HCT116 (cell line): ENCODE results near the gene GANC. TPM values are rescaled to one million over a fixed set of nuclear protein-coding genes. Genes with fewer than 3 reads are reported as not detected.

ENCODE experiments used
- ATAC-seq: fragments of 200-7000 bp; cut with Tn5 transposase; 2 replicates; pipeline ENCODE4 v1.9.1; 2020; ENCODE audit warnings: mild to moderate bottlenecking, moderate library complexity
- BruUV-seq: library from RNA; stranded (reverse); fragments of 400-500 nt; replicated peaks from 2 replicates; lab custom pipeline; 2021; lab: Mats Ljungman, UMichigan
- CTCF ChIA-PET: fragments of 300-600 bp; sonication (Branson Sonifier 250); formaldehyde crosslinking; loops from one replicate; lab custom pipeline; 2021; ENCODE audit warnings: antibody characterized with exemption; lab: Charles Lee
- POLR2A ChIA-PET: fragments of 300-600, 350-600 bp; sonication (Branson Sonifier 250); formaldehyde crosslinking; loops from one replicate; lab custom pipeline; 2021; ENCODE audit warnings: antibody characterized with exemption; lab: Charles Lee
- RAD21 ChIA-PET, 2 experiments: fragments of 300-600 bp; sonication (Branson Sonifier 250); formaldehyde crosslinking; loops; one replicate each; lab custom pipeline; 2023; ENCODE audit warnings: low total read pairs in 2 of 2; ENCODE audit not compliant: uncharacterized antibody in 2 of 2, unreplicated experiment in 2 of 2, low non-redundant PET in 1 of 2; lab: Charles Lee
- DNase-seq: peaks from one replicate; pipeline ENCODE4 v3.0.0-alpha.2; 2010; ENCODE audit warnings: low read depth, low spot score
- H2AFZ ChIP-seq: fragments of 200-600 bp; shearing (Covaris generic), sonication (generic); 2 replicates; pipeline ENCODE4 v1.6.1; 2017; ENCODE audit warnings: low read depth, mixed run types, mixed read lengths, antibody characterized with exemption, low read length; ENCODE audit not compliant: poor library complexity, severe bottlenecking
- H3K27ac ChIP-seq: 2 replicates; pipeline ENCODE4 v1.5.1; 2012; ENCODE audit warnings: low read depth, low read length
- H3K27me3 ChIP-seq: fragments of 200-600 bp; sonication (generic); 2 replicates; pipeline ENCODE4 v1.6.1; 2016; ENCODE audit warnings: mixed run types, low read length, mixed read lengths; ENCODE audit not compliant: insufficient read depth
- H3K36me3 ChIP-seq, 2 experiments: fragments of 200-500 bp in 1 of 2; fragments of 200-600 bp in 1 of 2; sonication (Bioruptor generic) in 1 of 2; sonication (generic) in 1 of 2; 2 replicates each; pipeline versions ENCODE4 v1.5.1 to v1.6.1; 2014 to 2016; ENCODE audit warnings: low read length in 2 of 2, inconsistent platforms in 1 of 2, mixed read lengths in 1 of 2, mixed run types in 1 of 2; ENCODE audit not compliant: insufficient read depth in 2 of 2, control insufficient read depth in 1 of 2
- H3K4me1 ChIP-seq, 2 experiments: fragments of 200-600 bp in 1 of 2; sonication (generic) in 1 of 2; 2 replicates each; pipeline versions ENCODE4 v1.5.1 to v1.6.1; 2012 to 2017; ENCODE audit warnings: low read length in 2 of 2, inconsistent platforms in 1 of 2, mild to moderate bottlenecking in 1 of 2, mixed read lengths in 1 of 2, mixed run types in 1 of 2, moderate library complexity in 1 of 2; ENCODE audit not compliant: insufficient read depth in 2 of 2, control insufficient read depth in 1 of 2
- H3K4me2 ChIP-seq: fragments of 200-600 bp; sonication (generic); 2 replicates; pipeline ENCODE4 v1.6.1; 2017; ENCODE audit warnings: mixed run types, low read length, mixed read lengths
- H3K4me3 ChIP-seq, 2 experiments: fragments of 200-600 bp in 1 of 2; sonication (generic) in 1 of 2; replicated peaks in 1 of 2; 2 replicates each; pipeline ENCODE4 v1.5.1; 2011 to 2016; ENCODE audit warnings: low read length in 2 of 2, control low read depth in 1 of 2, low read depth in 1 of 2, mild to moderate bottlenecking in 1 of 2, mixed read lengths in 1 of 2, mixed run types in 1 of 2
- H3K79me2 ChIP-seq: fragments of 200-600 bp; sonication (generic); 2 replicates; pipeline ENCODE4 v1.6.1; 2017; ENCODE audit warnings: mild to moderate bottlenecking, mixed run types, low read length, moderate library complexity, mixed read lengths; ENCODE audit not compliant: insufficient read depth
- H3K9ac ChIP-seq: fragments of 200-600 bp; sonication (generic); 2 replicates; pipeline ENCODE4 v1.6.1; 2016; ENCODE audit warnings: low read length, mixed read lengths
- H3K9me2 ChIP-seq: fragments of 200-600 bp; sonication (generic), shearing (Covaris generic); 2 replicates; pipeline ENCODE4 v1.6.1; 2017; ENCODE audit warnings: mixed run types, mild to moderate bottlenecking, moderate library complexity; ENCODE audit not compliant: insufficient read depth
- H3K9me3 ChIP-seq, 2 experiments: fragments of 200-500 bp in 1 of 2; fragments of 200-600 bp in 1 of 2; sonication (Bioruptor generic) in 1 of 2; sonication (generic) in 1 of 2; 2 replicates each; pipeline ENCODE4 v1.6.1; 2014 to 2017; ENCODE audit warnings: low read length in 2 of 2, mixed read lengths in 2 of 2, inconsistent platforms in 1 of 2, low read depth in 1 of 2, mild to moderate bottlenecking in 1 of 2, mixed run types in 1 of 2, moderate library complexity in 1 of 2; ENCODE audit not compliant: control insufficient read depth in 1 of 2, insufficient read depth in 1 of 2
- H4K20me1 ChIP-seq: fragments of 200-600 bp; sonication (generic), shearing (Covaris generic); 2 replicates; pipeline ENCODE4 v1.6.1; 2017; ENCODE audit warnings: mixed run types, mild to moderate bottlenecking, moderate library complexity; ENCODE audit not compliant: insufficient read depth
- CBX3 ChIP-seq: IDR thresholded peaks from 2 replicates; pipeline ENCODE4 v1.6.1; 2012; ENCODE audit warnings: low read depth
- CEBPB ChIP-seq: IDR thresholded peaks from 2 replicates; pipeline ENCODE4 v1.6.1; 2012; ENCODE audit warnings: low read depth
- ELF1 ChIP-seq: IDR thresholded peaks from 2 replicates; pipeline ENCODE4 v1.6.1; 2012; ENCODE audit warnings: low read depth, borderline replicate concordance
- EZH2 ChIP-seq: fragments of 200-600 bp; sonication (generic); IDR thresholded peaks from 2 replicates; pipeline ENCODE4 v1.6.1; 2017; ENCODE audit warnings: antibody characterized with exemption, mixed run types
- EZH2phosphoT487 ChIP-seq: fragments of 200-600 bp; IDR thresholded peaks from 2 replicates; pipeline ENCODE4 v1.6.1; 2018; ENCODE audit warnings: antibody characterized with exemption, borderline replicate concordance
- FOSL1 ChIP-seq: IDR thresholded peaks from 2 replicates; pipeline ENCODE4 v1.6.1; 2012; ENCODE audit warnings: low read depth
- POLR2A ChIP-seq: IDR thresholded peaks from 2 replicates; pipeline ENCODE4 v1.7.0; 2011; ENCODE audit warnings: borderline replicate concordance; ENCODE audit not compliant: insufficient read depth, insufficient read length; ENCODE audit errors: extremely low read depth
- POLR2AphosphoS5 ChIP-seq: IDR thresholded peaks from 2 replicates; pipeline ENCODE4 v1.6.1; 2011; ENCODE audit warnings: mild to moderate bottlenecking, low read depth, low read length, moderate library complexity
- RAD21 ChIP-seq: IDR thresholded peaks from 2 replicates; pipeline ENCODE4 v1.6.1; 2012; ENCODE audit warnings: low read depth, mild to moderate bottlenecking
- SP1 ChIP-seq: IDR thresholded peaks from 2 replicates; pipeline ENCODE4 v1.6.1; 2012; ENCODE audit warnings: low read depth
- SRF ChIP-seq: IDR thresholded peaks from 2 replicates; pipeline ENCODE4 v1.6.1; 2012; ENCODE audit warnings: low read depth
- YY1 ChIP-seq: IDR thresholded peaks from 2 replicates; pipeline ENCODE4 v1.6.1; 2011; ENCODE audit warnings: low read length, low read depth, moderate library complexity, mild to moderate bottlenecking; ENCODE audit not compliant: insufficient replicate concordance; ENCODE audit errors: extremely low read depth
- ZFX ChIP-seq: fragments of 450-650 bp; IDR thresholded peaks from 2 replicates; pipeline ENCODE4 v1.6.1; 2017
- ZNF274 ChIP-seq: fragments of 200-500 bp; sonication (Bioruptor generic); IDR thresholded peaks from 2 replicates; pipeline ENCODE4 v1.6.1; 2014; ENCODE audit warnings: mild to moderate bottlenecking, low read depth, low read length, inconsistent platforms
- intact Hi-C: fragments of 100-400 bp; cut with micrococcal nuclease; formaldehyde crosslinking; loops from 2 replicates; pipeline ENCODE4 v1.10.0; 2022
- total RNA-seq: library from RNA; stranded (reverse); gene quantifications from one replicate; pipeline ENCODE4 v1.2.1, GENCODE V29; 2021; ENCODE audit not compliant: unreplicated experiment
- TF ChIP-seq, protein P1 (sequence below), 3 experiments: fragments of 200-600 bp in 1 of 3; sonication (generic) in 1 of 3; IDR thresholded peaks in 2 of 3; conservative IDR thresholded peaks in 1 of 3; 2 replicates each; pipeline ENCODE4 v1.5.1; 2012 to 2017; ENCODE audit warnings: low read depth in 2 of 3, low read length in 2 of 3, antibody characterized with exemption in 1 of 3, borderline replicate concordance in 1 of 3, control low read depth in 1 of 3, mild to moderate bottlenecking in 1 of 3, mixed read lengths in 1 of 3, mixed run types in 1 of 3, moderate library complexity in 1 of 3; ENCODE audit not compliant: insufficient read depth in 1 of 3
- TF ChIP-seq, protein P2 (sequence below): IDR thresholded peaks from 2 replicates; pipeline ENCODE4 v1.6.1; 2011; ENCODE audit warnings: mild to moderate bottlenecking, low read length, moderate library complexity; ENCODE audit not compliant: insufficient replicate concordance; ENCODE audit errors: extremely low read depth
- TF ChIP-seq, protein P3 (sequence below): IDR thresholded peaks from 2 replicates; pipeline ENCODE4 v1.6.1; 2012

The GANC gene
- total RNA-seq, 1 experiment from 2014 or later, result 13.1 TPM

DNA sequence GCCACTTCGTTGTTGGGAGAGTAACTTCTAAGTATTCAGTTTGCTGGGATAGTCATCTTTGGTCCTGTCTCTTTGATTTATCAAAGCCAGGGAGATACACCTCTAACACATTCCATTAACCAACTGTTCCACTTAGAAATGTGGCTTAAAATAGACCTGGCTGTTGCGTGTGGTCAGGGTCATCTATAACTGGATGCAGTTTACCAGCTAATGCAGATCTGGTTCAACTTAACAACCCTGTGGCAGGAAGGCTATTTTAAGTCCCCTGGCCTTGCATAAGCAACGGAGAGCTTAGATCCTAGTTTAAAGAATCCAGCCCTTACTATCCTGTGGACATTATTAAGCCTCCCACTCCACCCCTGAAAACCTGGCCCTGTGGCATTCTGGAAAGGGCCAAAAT lies 58.2 kb downstream of the GANC start:
- ChIA-PET RAD21 (no interaction called here), CTCF (no interaction called here), POLR2A (no interaction called here)
- BruUV-seq, result no TSS peak
- no peaks in the 10 kb centered on the region for H3K9me2 ChIP-seq
- DNase-seq (no peak), ATAC-seq (no peak)
- H3K27ac ChIP-seq, result no peak overlapping the region
- no peaks in the 10 kb centered on the region for H3K4me1 ChIP-seq
- intact Hi-C loops, result no loop called here
- TF ChIP-seq CEBPB, result no peak
- TF ChIP-seq, protein P1, sequence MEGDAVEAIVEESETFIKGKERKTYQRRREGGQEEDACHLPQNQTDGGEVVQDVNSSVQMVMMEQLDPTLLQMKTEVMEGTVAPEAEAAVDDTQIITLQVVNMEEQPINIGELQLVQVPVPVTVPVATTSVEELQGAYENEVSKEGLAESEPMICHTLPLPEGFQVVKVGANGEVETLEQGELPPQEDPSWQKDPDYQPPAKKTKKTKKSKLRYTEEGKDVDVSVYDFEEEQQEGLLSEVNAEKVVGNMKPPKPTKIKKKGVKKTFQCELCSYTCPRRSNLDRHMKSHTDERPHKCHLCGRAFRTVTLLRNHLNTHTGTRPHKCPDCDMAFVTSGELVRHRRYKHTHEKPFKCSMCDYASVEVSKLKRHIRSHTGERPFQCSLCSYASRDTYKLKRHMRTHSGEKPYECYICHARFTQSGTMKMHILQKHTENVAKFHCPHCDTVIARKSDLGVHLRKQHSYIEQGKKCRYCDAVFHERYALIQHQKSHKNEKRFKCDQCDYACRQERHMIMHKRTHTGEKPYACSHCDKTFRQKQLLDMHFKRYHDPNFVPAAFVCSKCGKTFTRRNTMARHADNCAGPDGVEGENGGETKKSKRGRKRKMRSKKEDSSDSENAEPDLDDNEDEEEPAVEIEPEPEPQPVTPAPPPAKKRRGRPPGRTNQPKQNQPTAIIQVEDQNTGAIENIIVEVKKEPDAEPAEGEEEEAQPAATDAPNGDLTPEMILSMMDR (IDR thresholded peaks at IDR 0.05 in 2 of 3, conservative IDR thresholded peaks at IDR 0.05 in 1 of 3; ENCODE audit: borderline replicate concordance in 1 of 3, insufficient read depth in 1 of 3, low read depth in 2 of 3, low read length in 2 of 3), result no peak
- TF ChIP-seq SRF, result no peak
- no peak for TF ChIP-seq ZNF274
- TF ChIP-seq POLR2AphosphoS5, result no peak
- TF ChIP-seq, protein P2, sequence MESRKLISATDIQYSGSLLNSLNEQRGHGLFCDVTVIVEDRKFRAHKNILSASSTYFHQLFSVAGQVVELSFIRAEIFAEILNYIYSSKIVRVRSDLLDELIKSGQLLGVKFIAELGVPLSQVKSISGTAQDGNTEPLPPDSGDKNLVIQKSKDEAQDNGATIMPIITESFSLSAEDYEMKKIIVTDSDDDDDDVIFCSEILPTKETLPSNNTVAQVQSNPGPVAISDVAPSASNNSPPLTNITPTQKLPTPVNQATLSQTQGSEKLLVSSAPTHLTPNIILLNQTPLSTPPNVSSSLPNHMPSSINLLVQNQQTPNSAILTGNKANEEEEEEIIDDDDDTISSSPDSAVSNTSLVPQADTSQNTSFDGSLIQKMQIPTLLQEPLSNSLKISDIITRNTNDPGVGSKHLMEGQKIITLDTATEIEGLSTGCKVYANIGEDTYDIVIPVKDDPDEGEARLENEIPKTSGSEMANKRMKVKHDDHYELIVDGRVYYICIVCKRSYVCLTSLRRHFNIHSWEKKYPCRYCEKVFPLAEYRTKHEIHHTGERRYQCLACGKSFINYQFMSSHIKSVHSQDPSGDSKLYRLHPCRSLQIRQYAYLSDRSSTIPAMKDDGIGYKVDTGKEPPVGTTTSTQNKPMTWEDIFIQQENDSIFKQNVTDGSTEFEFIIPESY, result no peak
- TF ChIP-seq CBX3, result no peak
- TF ChIP-seq EZH2, result no peak
- no peak for TF ChIP-seq ELF1
- TF ChIP-seq RAD21, result no peak
- no peak for TF ChIP-seq EZH2phosphoT487
- no peak for TF ChIP-seq SP1
- TF ChIP-seq ZFX, result no peak
- no peak for TF ChIP-seq FOSL1
- TF ChIP-seq, protein P3, sequence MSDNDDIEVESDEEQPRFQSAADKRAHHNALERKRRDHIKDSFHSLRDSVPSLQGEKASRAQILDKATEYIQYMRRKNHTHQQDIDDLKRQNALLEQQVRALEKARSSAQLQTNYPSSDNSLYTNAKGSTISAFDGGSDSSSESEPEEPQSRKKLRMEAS, result no peak
- TF ChIP-seq POLR2A, result no peak
- TF ChIP-seq YY1, result no peak
- H3K79me2 ChIP-seq, result no peaks in the 10 kb centered on the region
- H2AFZ ChIP-seq, result no peak overlapping the region
- no peaks in the 10 kb centered on the region for H3K36me3 ChIP-seq
- no peaks in the 10 kb centered on the region for H3K27me3 ChIP-seq
- H3K4me2 ChIP-seq, result no peak overlapping the region
- H3K9ac ChIP-seq, result no peak overlapping the region
- H3K9me3 ChIP-seq, result peaks cover 0 to 3% of the 10 kb centered on the region in 2 experiments; a peak in 2 of 4 replicates
- H3K4me3 ChIP-seq, result no peak overlapping the region
- H4K20me1 ChIP-seq, result no peaks in the 10 kb centered on the region
